CD14-positive monocyte (primary cell): Measurements from ENCODE around the gene HPCA. TPM values are rescaled to one million over a fixed set of nuclear protein-coding genes. Genes with fewer than 3 reads are reported as not detected.

Experiments used
- DNase-seq, 3 donors: peaks; one replicate each; pipeline ENCODE4 v3.0.0-alpha.2; 2011 to 2022
- H2AFZ ChIP-seq: 2 replicates; pipeline ENCODE4 v1.6.0; 2012; ENCODE audit warnings: mild to moderate bottlenecking, low read depth, low read length, inconsistent platforms; ENCODE audit not compliant: insufficient read depth, poor library complexity, severe bottlenecking
- H3K27ac ChIP-seq, 2 donors: 1 replicate in 1 of 2; 2 replicates in 1 of 2; pipeline ENCODE4 v1.5.1; 2012 to 2013; ENCODE audit warnings: low read length in 2 of 2, control low read depth in 1 of 2, inconsistent platforms in 1 of 2, low read depth in 1 of 2, mild to moderate bottlenecking in 1 of 2
- H3K27me3 ChIP-seq, 2 donors: one replicate each; pipeline versions ENCODE4 v1.6.0 to v1.6.1; 2011 to 2013; ENCODE audit warnings: low read length in 2 of 2; ENCODE audit not compliant: control insufficient read depth in 2 of 2, insufficient read depth in 2 of 2
- H3K36me3 ChIP-seq, 2 donors: replicated peaks in 1 of 2; 1 replicate in 1 of 2; 2 replicates in 1 of 2; pipeline versions ENCODE4 v1.5.1 to v1.6.1; 2012 to 2013; ENCODE audit warnings: low read length in 2 of 2, control low read depth in 1 of 2, inconsistent platforms in 1 of 2, mild to moderate bottlenecking in 1 of 2; ENCODE audit not compliant: insufficient read depth in 2 of 2, control insufficient read depth in 1 of 2
- H3K4me1 ChIP-seq, 2 donors: 1 replicate in 1 of 2; 2 replicates in 1 of 2; pipeline versions ENCODE4 v1.5.1 to v1.6.1; 2012 to 2013; ENCODE audit warnings: low read length in 2 of 2, control low read depth in 1 of 2, inconsistent platforms in 1 of 2, mild to moderate bottlenecking in 1 of 2, moderate library complexity in 1 of 2; ENCODE audit not compliant: insufficient read depth in 2 of 2, control insufficient read depth in 1 of 2
- H3K4me2 ChIP-seq: replicated peaks from 2 replicates; pipeline ENCODE3; 2012; ENCODE audit warnings: low read length, moderate library complexity, mild to moderate bottlenecking; ENCODE audit not compliant: poor library complexity, severe bottlenecking; ENCODE audit errors: extremely low read depth
- H3K4me3 ChIP-seq, 3 experiments: fragments of 200-600 bp in 1 of 3; sonication (generic) in 1 of 3; replicated peaks in 1 of 3; 1 replicate in 2 of 3; 2 replicates in 1 of 3; pipeline ENCODE4 v1.5.1; 2011 to 2013; ENCODE audit warnings: low read length in 3 of 3, mild to moderate bottlenecking in 3 of 3, control low read depth in 2 of 3, low read depth in 2 of 3, inconsistent platforms in 1 of 3, moderate library complexity in 1 of 3
- H3K79me2 ChIP-seq: 2 replicates; pipeline ENCODE4 v1.6.0; 2012; ENCODE audit warnings: mild to moderate bottlenecking, control low read depth, inconsistent platforms, low read length, moderate library complexity; ENCODE audit not compliant: insufficient read depth
- H3K9ac ChIP-seq: 2 replicates; pipeline ENCODE4 v1.6.0; 2017; ENCODE audit warnings: low read length, mild to moderate bottlenecking; ENCODE audit not compliant: insufficient read depth, poor library complexity, severe bottlenecking
- H3K9me3 ChIP-seq, 2 donors: replicated peaks in 1 of 2; 1 replicate in 1 of 2; 2 replicates in 1 of 2; pipeline versions ENCODE4 v1.5.1 to v1.6.1; 2012 to 2013; ENCODE audit warnings: low read length in 2 of 2, control low read depth in 1 of 2; ENCODE audit not compliant: control insufficient read depth in 1 of 2, insufficient read depth in 1 of 2
- H4K20me1 ChIP-seq: 2 replicates; pipeline ENCODE4 v1.6.0; 2012; ENCODE audit warnings: mild to moderate bottlenecking, low read length, control low read depth, moderate library complexity; ENCODE audit not compliant: insufficient read depth
- H3K27ac Mint-ChIP-seq, 7 donors: one replicate each; pipeline ENCODE4 v1.8.0; 2020; ENCODE audit warnings: mild to moderate bottlenecking in 7 of 7, mixed read lengths in 7 of 7, moderate library complexity in 6 of 7, inconsistent platforms in 2 of 7
- H3K27me3 Mint-ChIP-seq, 3 donors: one replicate each; pipeline ENCODE4 v1.8.0; 2021 to 2022; ENCODE audit warnings: low read depth in 3 of 3, mild to moderate bottlenecking in 3 of 3, mixed read lengths in 3 of 3, moderate library complexity in 3 of 3, inconsistent platforms in 1 of 3
- H3K36me3 Mint-ChIP-seq, 2 donors: one replicate each; pipeline ENCODE4 v1.8.0; 2020; ENCODE audit warnings: mixed read lengths in 2 of 2, inconsistent platforms in 1 of 2, mild to moderate bottlenecking in 1 of 2
- H3K4me1 Mint-ChIP-seq: one replicate; pipeline ENCODE4 v1.8.0; 2020; ENCODE audit warnings: mild to moderate bottlenecking, mixed read lengths
- H3K4me3 Mint-ChIP-seq, 2 donors: one replicate each; pipeline ENCODE4 v1.8.0; 2020; ENCODE audit warnings: mild to moderate bottlenecking in 2 of 2, mixed read lengths in 2 of 2, moderate library complexity in 1 of 2
- H3K9me3 Mint-ChIP-seq, 7 donors: one replicate each; pipeline ENCODE4 v1.8.0; 2020 to 2022; ENCODE audit warnings: mixed read lengths in 7 of 7, mild to moderate bottlenecking in 6 of 7, moderate library complexity in 6 of 7, inconsistent platforms in 2 of 7
- CTCF ChIP-seq: fragments of 200-600 bp; IDR thresholded peaks from one replicate; pipeline ENCODE4 v1.8.0; 2022; ENCODE audit warnings: antibody characterized with exemption, mild to moderate bottlenecking
- WGBS: methylation state at CpG from one replicate; pipeline ENCODE4 v1.1.5; 2013; ENCODE audit warnings: missing lambda C conversion rate; ENCODE audit not compliant: insufficient coverage; 5-methylcytosine and 5-hydroxymethylcytosine counted together
- intact Hi-C, 2 donors: fragments of 100-400 bp; cut with micrococcal nuclease; formaldehyde crosslinking; loops; one replicate each; pipeline versions ENCODE4 v1.15.0 to v1.15.1; 2023
- polyA plus RNA-seq, 3 donors: library from polyadenylated mRNA; depleted of rRNA in 1 of 3; unstranded in 2 of 3; stranded (reverse) in 1 of 3; fragments of 300-500 nt in 2 of 3; fragments of >200 nt in 1 of 3; fragmentation: Illumina TruSeq in 2 of 3; gene quantifications; 1 replicate in 2 of 3; 2 replicates in 1 of 3; pipeline ENCODE4 v1.2.3, GENCODE V29; 2012 to 2021

HPCA gene
- polyA plus RNA-seq, 3 donors = not detected

DNA sequence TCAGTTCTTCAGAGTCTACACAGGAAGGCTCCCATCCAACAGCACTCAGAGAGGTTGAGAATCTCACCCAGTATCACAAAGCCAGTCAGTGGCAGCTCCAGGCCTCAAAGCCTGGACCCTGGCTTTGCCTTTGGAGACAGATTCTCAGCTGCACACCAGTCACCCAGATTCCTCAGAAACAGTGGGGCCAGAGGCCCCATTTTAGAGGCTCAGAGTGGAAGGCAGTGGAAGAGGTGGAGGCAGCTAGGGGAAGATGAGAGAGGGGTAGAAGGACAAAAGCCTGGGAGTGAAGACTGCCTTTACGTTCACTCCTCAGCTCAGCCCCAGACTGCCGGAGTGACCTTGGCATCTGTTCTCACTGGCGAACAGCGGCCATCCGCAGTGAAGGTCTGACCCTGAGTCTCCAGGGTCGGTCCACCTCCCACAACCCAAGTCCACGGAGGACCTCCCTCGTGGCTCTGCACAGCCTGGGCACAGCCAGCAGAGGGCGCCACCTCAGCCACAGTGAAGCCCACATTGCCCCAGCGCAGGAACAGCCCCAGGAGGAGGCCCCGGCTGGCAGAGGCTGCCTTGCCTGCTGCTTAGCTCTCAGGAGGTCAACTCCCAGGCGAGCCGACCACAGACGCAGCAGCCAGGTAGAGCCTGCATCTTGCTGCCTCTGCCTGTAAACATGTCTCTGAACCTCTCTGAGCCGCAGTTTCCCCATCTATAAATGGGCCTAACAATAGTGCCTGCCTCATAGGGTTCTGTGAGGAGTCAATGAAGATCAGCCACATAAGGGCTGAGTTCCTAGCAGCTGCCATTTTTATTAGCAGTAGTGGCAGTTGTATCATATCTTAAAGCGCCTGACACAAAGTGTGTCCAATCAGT is 9.7 kb upstream of the HPCA start:
- intact Hi-C loops = loop anchor here (5.0 to 10.0 kb wide), 2 partner anchors 211 to 362 kb away; no protein-coding TSS in a partner anchor
- Histone ChIP-seq H3K4me3 (no peak overlapping the region), H3K27me3 (peaks cover 6 to 35% of the 10 kb centered on the region in 2 donors), H3K4me1 (no peaks in the 10 kb centered on the region), H3K79me2 (no peaks in the 10 kb centered on the region), H3K36me3 (no peaks in the 10 kb centered on the region), H3K27ac (no peak overlapping the region), H4K20me1 (no peaks in the 10 kb centered on the region), H3K9ac (no peak overlapping the region), H3K9me3 (no peaks in the 10 kb centered on the region), H3K4me2 (no peak overlapping the region), H2AFZ (no peak overlapping the region)
- peaks cover 5% of the 10 kb centered on the region for H3K4me1 Mint-ChIP-seq
- peak; percentile 96 for TF ChIP-seq CTCF
- H3K36me3 Mint-ChIP-seq = no peaks in the 10 kb centered on the region
- peak; percentile 47 to 65 (median 53) for DNase-seq
- H3K27ac Mint-ChIP-seq = peak overlapping the region in 1 of 7 donors; percentile 62
- H3K27me3 Mint-ChIP-seq = peaks cover 27 to 46% (median 44%) of the 10 kb centered on the region in 3 donors
- H3K4me3 Mint-ChIP-seq = no peak overlapping the region
- peaks cover 0 to 7% (median 0%) of the 10 kb centered on the region in 7 donors for H3K9me3 Mint-ChIP-seq
- 33% methylated on average over 14 of the region's 16 CpGs for WGBS

DNA sequence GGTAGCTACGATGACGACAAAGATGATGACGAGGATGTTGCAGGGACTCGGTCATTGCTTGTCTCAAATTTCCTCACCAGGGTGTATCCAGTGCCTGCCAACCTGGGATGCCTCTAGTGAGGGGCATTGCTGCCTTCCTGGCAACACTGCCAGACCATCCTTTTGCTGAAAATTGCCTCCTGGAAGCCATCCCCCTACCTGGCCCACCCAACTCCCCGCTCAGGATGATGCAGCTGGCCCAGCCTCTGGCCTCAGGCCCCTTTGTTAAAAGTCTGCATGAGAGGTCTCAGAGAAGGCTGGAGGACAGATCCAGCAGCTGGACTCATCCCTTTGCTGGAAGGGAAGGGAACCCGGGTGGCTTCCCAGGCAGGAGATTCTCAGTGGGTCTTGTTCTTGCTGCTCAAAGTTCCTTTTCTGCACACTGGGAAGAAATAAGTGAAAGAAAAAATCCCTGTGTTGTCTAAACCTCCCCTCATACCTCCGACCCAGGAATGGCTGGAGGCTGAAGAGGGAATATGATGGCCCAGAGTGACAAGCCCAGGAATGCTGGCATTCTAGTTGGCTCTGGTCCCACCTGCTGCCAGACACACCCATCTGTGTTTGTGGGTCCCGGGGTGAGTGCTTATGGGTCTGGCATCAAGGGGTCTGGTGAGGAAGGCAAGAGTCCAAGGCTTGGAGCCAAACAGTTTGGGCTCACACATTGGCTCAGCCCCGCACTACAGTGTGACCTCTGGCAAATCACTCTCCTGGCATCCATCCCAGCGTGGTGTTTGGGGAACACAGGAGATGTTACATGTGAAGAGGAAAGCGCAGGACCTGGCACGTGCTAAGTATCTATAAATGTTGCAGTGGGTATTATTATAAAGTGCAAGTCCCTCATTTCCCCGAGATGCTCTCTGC is 8.8 kb upstream of the HPCA start:
- Mint-ChIP-seq H3K4me3 (peak overlapping the region in 1 of 2 donors; percentile 46), H3K27me3 (peaks cover 22 to 45% (median 35%) of the 10 kb centered on the region in 3 donors), H3K36me3 (no peaks in the 10 kb centered on the region), H3K4me1 (peaks cover 3% of the 10 kb centered on the region), H3K27ac (no peak overlapping the region), H3K9me3 (peaks cover 0 to 7% (median 0%) of the 10 kb centered on the region in 7 donors)
- Histone ChIP-seq H3K9ac (no peak overlapping the region), H3K79me2 (no peaks in the 10 kb centered on the region), H3K36me3 (no peaks in the 10 kb centered on the region), H3K27me3 (peaks cover 0 to 28% of the 10 kb centered on the region in 2 donors), H3K4me2 (no peak overlapping the region), H2AFZ (no peak overlapping the region), H3K4me3 (no peak overlapping the region), H3K27ac (no peak overlapping the region), H3K4me1 (no peaks in the 10 kb centered on the region), H4K20me1 (no peaks in the 10 kb centered on the region), H3K9me3 (no peaks in the 10 kb centered on the region)
- no peak for DNase-seq
- intact Hi-C loops = loop anchor here (5.0 to 10.0 kb wide), 2 partner anchors 210 to 363 kb away; no protein-coding TSS in a partner anchor
- no peak for TF ChIP-seq CTCF
- WGBS = 93% methylated on average over 10 of the region's 13 CpGs
